CD4-positive, alpha-beta T cell (primary cell): ENCODE measurements around the gene UGGT2. TPM values are rescaled to one million over a fixed set of nuclear protein-coding genes. Genes with fewer than 3 reads are reported as not detected.

ENCODE experiments used
- ATAC-seq: fragments of 200-7000 bp; cut with Tn5 transposase; one replicate; pipeline ENCODE4 v1.10.0; 2022; ENCODE audit warnings: mild to moderate bottlenecking; ENCODE audit not compliant: poor library complexity
- CTCF ChIA-PET: fragments of 350-600 bp; sonication (Branson Sonifier 250); formaldehyde crosslinking; loops from one replicate; lab custom pipeline; 2021; ENCODE audit warnings: antibody characterized with exemption, inconsistent platforms; lab: Charles Lee
- POLR2A ChIA-PET: fragments of 350-600 bp; sonication (Branson Sonifier 250); formaldehyde crosslinking; loops from one replicate; lab custom pipeline; 2021; ENCODE audit warnings: antibody characterized with exemption, inconsistent platforms; lab: Charles Lee
- DNase-seq, 14 experiments: peaks; one replicate each; pipeline ENCODE4 v3.0.0-alpha.2; 2013 to 2020; ENCODE audit warnings: mixed read lengths in 2 of 14
- H3K27ac ChIP-seq, 2 donors: one replicate each; pipeline versions ENCODE4 v1.5.1 to v1.7.0; 2013; ENCODE audit warnings: low read length in 2 of 2, low read depth in 1 of 2, mild to moderate bottlenecking in 1 of 2
- H3K27me3 ChIP-seq, 2 experiments: 1 replicate in 1 of 2; 2 replicates in 1 of 2; pipeline versions ENCODE4 v1.6.1 to v1.7.0; 2013; ENCODE audit warnings: low read length in 2 of 2, control low read depth in 1 of 2, mild to moderate bottlenecking in 1 of 2, moderate library complexity in 1 of 2; ENCODE audit not compliant: insufficient read depth in 2 of 2, control insufficient read depth in 1 of 2
- H3K36me3 ChIP-seq: one replicate; pipeline ENCODE4 v1.6.1; 2013; ENCODE audit warnings: low read length, control low read depth; ENCODE audit not compliant: insufficient read depth
- H3K4me1 ChIP-seq: one replicate; pipeline ENCODE4 v1.6.1; 2013; ENCODE audit warnings: low read length, control low read depth; ENCODE audit not compliant: insufficient read depth
- H3K4me3 ChIP-seq: one replicate; pipeline ENCODE4 v1.5.1; 2013; ENCODE audit warnings: mild to moderate bottlenecking, low read length, moderate library complexity
- H3K9me3 ChIP-seq, 2 experiments: 1 replicate in 1 of 2; 2 replicates in 1 of 2; pipeline versions ENCODE4 v1.6.1 to v1.7.0; 2013; ENCODE audit warnings: low read length in 2 of 2, mild to moderate bottlenecking in 2 of 2, control low read depth in 1 of 2, moderate library complexity in 1 of 2; ENCODE audit not compliant: control insufficient read depth in 1 of 2, insufficient read depth in 1 of 2
- H3K27ac Mint-ChIP-seq: one replicate; pipeline ENCODE4 v1.8.0; 2020; ENCODE audit warnings: mixed read lengths
- H3K27me3 Mint-ChIP-seq: one replicate; pipeline ENCODE4 v1.8.0; 2021; ENCODE audit warnings: mixed read lengths
- H3K36me3 Mint-ChIP-seq: one replicate; pipeline ENCODE4 v1.8.0; 2021; ENCODE audit warnings: low read depth, mixed read lengths
- H3K4me1 Mint-ChIP-seq: one replicate; pipeline ENCODE4 v1.8.0; 2021; ENCODE audit warnings: low read depth, mixed read lengths
- H3K4me3 Mint-ChIP-seq: one replicate; pipeline ENCODE4 v1.8.0; 2020; ENCODE audit warnings: mild to moderate bottlenecking, mixed read lengths
- H3K9me3 Mint-ChIP-seq: one replicate; pipeline ENCODE4 v1.8.0; 2020; ENCODE audit warnings: mixed read lengths
- CTCF ChIP-seq: fragments of 200-600 bp; IDR thresholded peaks from one replicate; pipeline ENCODE4 v1.8.0; 2022; ENCODE audit warnings: antibody characterized with exemption, mild to moderate bottlenecking
- intact Hi-C, 2 experiments: fragments of 100-400 bp; cut with DNase I in 1 of 2; cut with micrococcal nuclease in 1 of 2; formaldehyde crosslinking; loops; one replicate each; pipeline versions ENCODE4 v1.15.1 to v1.9.0; 2023 to 2025; cut with DNase I, micrococcal nuclease
- total RNA-seq, 174 experiments: library from RNA in 2 of 174; stranded (reverse) in 2 of 174; gene quantifications; one replicate each; pipeline ENCODE4 v1.2.3 and lab custom pipeline; 2021 to 2026

Gene UGGT2
- total RNA-seq, 2 experiments from 2014 or later: 0.38 TPM; not detected in 1

GRCh38 chr13:95906999-95907398 lies 146.2 kb downstream of the UGGT2 start:
- no peaks in the 10 kb centered on the region for H3K36me3 Mint-ChIP-seq
- ChIA-PET CTCF (no interaction called here), POLR2A (no interaction called here)
- no peaks in the 10 kb centered on the region for H3K36me3 ChIP-seq
- no peak overlapping the region for H3K4me3 Mint-ChIP-seq
- no peak overlapping the region for H3K27ac Mint-ChIP-seq
- no peaks in the 10 kb centered on the region for H3K4me1 Mint-ChIP-seq
- H3K4me3 ChIP-seq: no peak overlapping the region
- peaks cover 11% of the 10 kb centered on the region for H3K9me3 Mint-ChIP-seq
- H3K4me1 ChIP-seq: no peaks in the 10 kb centered on the region
- no peaks in the 10 kb centered on the region for H3K27me3 Mint-ChIP-seq
- no peak for DNase-seq
- H3K27ac ChIP-seq: no peak overlapping the region
- no peak for TF ChIP-seq CTCF
- no peaks in the 10 kb centered on the region for H3K27me3 ChIP-seq
- intact Hi-C loops: no loop called here
- ATAC-seq: no peak
- H3K9me3 ChIP-seq: peaks cover 0 to 8% of the 10 kb centered on the region in 2 experiments

GRCh38 chr13:95903569-95903968 lies 149.6 kb downstream of the UGGT2 start:
- intact Hi-C loops: no loop called here
- H3K27ac ChIP-seq: no peak overlapping the region
- Mint-ChIP-seq H3K27me3 (no peaks in the 10 kb centered on the region), H3K4me3 (no peak overlapping the region), H3K9me3 (peaks cover 3% of the 10 kb centered on the region), H3K27ac (no peak overlapping the region), H3K4me1 (no peaks in the 10 kb centered on the region), H3K36me3 (no peaks in the 10 kb centered on the region)
- TF ChIP-seq CTCF: no peak
- no peak for ATAC-seq
- no peak for DNase-seq
- no peaks in the 10 kb centered on the region for H3K4me1 ChIP-seq
- no peaks in the 10 kb centered on the region for H3K27me3 ChIP-seq
- no peaks in the 10 kb centered on the region for H3K36me3 ChIP-seq
- ChIA-PET POLR2A (no interaction called here), CTCF (no interaction called here)
- no peak overlapping the region for H3K4me3 ChIP-seq
- H3K9me3 ChIP-seq: peaks cover 0 to 8% of the 10 kb centered on the region in 2 experiments

GRCh38 chr13:95902741-95903140 lies 150.5 kb downstream of the UGGT2 start:
- ChIA-PET CTCF (no interaction called here), POLR2A (no interaction called here)
- Histone ChIP-seq H3K4me1 (no peaks in the 10 kb centered on the region), H3K36me3 (no peaks in the 10 kb centered on the region), H3K27me3 (no peaks in the 10 kb centered on the region), H3K27ac (no peak overlapping the region), H3K9me3 (peaks cover 0 to 8% of the 10 kb centered on the region in 2 experiments), H3K4me3 (no peak overlapping the region)
- Mint-ChIP-seq H3K36me3 (no peaks in the 10 kb centered on the region), H3K4me1 (no peaks in the 10 kb centered on the region), H3K27ac (no peak overlapping the region), H3K27me3 (no peaks in the 10 kb centered on the region), H3K9me3 (peaks cover 3% of the 10 kb centered on the region), H3K4me3 (no peak overlapping the region)
- DNase-seq: no peak
- TF ChIP-seq CTCF: no peak
- ATAC-seq: no peak
- intact Hi-C loops: no loop called here
